Lung (tissue), 12 donors: ENCODE results near the gene CHRNA4. TPM values are rescaled to one million over a fixed set of nuclear protein-coding genes. Genes with fewer than 3 reads are reported as not detected.

Source experiments
- ATAC-seq: fragments of 200-7000 bp; cut with Tn5 transposase; one replicate; pipeline ENCODE4 v1.9.1; 2020; ENCODE audit warnings: moderate number of reproducible peaks; ENCODE audit not compliant: insufficient read depth, low FRiP score
- DNase-seq, 3 donors: peaks; one replicate each; pipeline ENCODE4 v3.0.0-alpha.2; 2013 to 2017
- H3K27ac ChIP-seq, 2 donors: one replicate each; pipeline ENCODE4 v1.5.1; 2013; ENCODE audit warnings: mild to moderate bottlenecking in 2 of 2, moderate library complexity in 2 of 2, control low read depth in 1 of 2, inconsistent platforms in 1 of 2, low read depth in 1 of 2, low read length in 1 of 2
- H3K27me3 ChIP-seq, 3 donors: one replicate each; pipeline ENCODE4 v1.5.1; 2013; ENCODE audit warnings: low read length in 2 of 3; ENCODE audit not compliant: control insufficient read depth in 3 of 3, insufficient read depth in 3 of 3
- H3K36me3 ChIP-seq, 4 donors: one replicate each; pipeline ENCODE4 v1.5.1; 2013; ENCODE audit warnings: low read length in 4 of 4, mild to moderate bottlenecking in 1 of 4, moderate library complexity in 1 of 4; ENCODE audit not compliant: control insufficient read depth in 4 of 4, insufficient read depth in 4 of 4
- H3K4me1 ChIP-seq, 5 donors: one replicate each; pipeline ENCODE4 v1.5.1; 2013; ENCODE audit warnings: low read length in 5 of 5, mild to moderate bottlenecking in 2 of 5, moderate library complexity in 1 of 5; ENCODE audit not compliant: control insufficient read depth in 5 of 5, insufficient read depth in 5 of 5
- H3K4me3 ChIP-seq: one replicate; pipeline ENCODE4 v1.5.1; 2013; ENCODE audit warnings: mild to moderate bottlenecking, control low read depth, moderate library complexity
- H3K9ac ChIP-seq, 2 donors: one replicate each; pipeline ENCODE4 v1.5.1; 2013; ENCODE audit warnings: low read length in 2 of 2, control low read depth in 1 of 2; ENCODE audit not compliant: insufficient read depth in 1 of 2
- H3K9me3 ChIP-seq, 4 donors: one replicate each; pipeline ENCODE4 v1.5.1; 2013; ENCODE audit warnings: low read length in 3 of 4, mild to moderate bottlenecking in 1 of 4, moderate library complexity in 1 of 4; ENCODE audit not compliant: control insufficient read depth in 4 of 4, insufficient read depth in 3 of 4
- CTCF ChIP-seq: IDR thresholded peaks from 2 replicates; pipeline ENCODE4 v1.5.1; 2012; ENCODE audit warnings: mild to moderate bottlenecking; ENCODE audit errors: control extremely low read depth, extremely low read depth
- WGBS, 2 donors: extraction: QIAGEN DNeasy Blood & Tissue Kit; methylation state at CpG; one replicate each; pipeline ENCODE4 v1.1.7; 2013; 5-methylcytosine and 5-hydroxymethylcytosine counted together
- polyA plus RNA-seq, 2 donors: library from polyadenylated mRNA; stranded (reverse); fragments of 200-250 nt; gene quantifications; one replicate each; pipeline ENCODE4 v1.2.1, GENCODE V29; 2013
- total RNA-seq, 2 donors: library from RNA; depleted of rRNA in 1 of 2; stranded (reverse); fragments of >200 nt in 1 of 2; gene quantifications; one replicate each; pipeline ENCODE4 v1.2.1, GENCODE V29; 2014 to 2021
- donor health status: control.
- donor health status: control.
- donor health status: Bipolar disorder and iron deficiency.
- donor health status: healthy.
- donor health status: DM: yes; HTN: yes; CAD: no.

CHRNA4 gene
- total and polyA plus RNA-seq, 4 donors, result 0.01 to 1.1 (median 0.46) TPM

GRCh38 chr20:63396300-63396699 lies 35.2 kb upstream of the CHRNA4 start:
- Histone ChIP-seq H3K27me3 (peaks cover 0 to 10% (median 0%) of the 10 kb centered on the region in 3 donors), H3K27ac (no peak overlapping the region), H3K9ac (no peak overlapping the region), H3K9me3 (peaks cover 0 to 12% (median 0%) of the 10 kb centered on the region in 4 donors), H3K4me1 (peaks cover 0 to 15% (median 0%) of the 10 kb centered on the region in 5 donors), H3K36me3 (no peaks in the 10 kb centered on the region), H3K4me3 (no peak overlapping the region)
- DNase-seq, result no peak
- TF ChIP-seq CTCF, result no peak
- no peak for ATAC-seq
- WGBS, 2 donors, result 87 to 95% methylated on average over 12 of the region's 12 CpGs

- H3K27me3 ChIP-seq, result peaks cover 0 to 10% (median 0%) of the 10 kb centered on the region in 3 donors
- DNase-seq, result no peak
- TF ChIP-seq CTCF, result no peak
- H3K4me1 ChIP-seq, result peaks cover 0 to 15% (median 0%) of the 10 kb centered on the region in 5 donors
- H3K9ac ChIP-seq, result no peak overlapping the region
- no peak overlapping the region for H3K4me3 ChIP-seq
- H3K27ac ChIP-seq, result no peak overlapping the region
- H3K36me3 ChIP-seq, result no peaks in the 10 kb centered on the region
- WGBS, 2 donors, result 76 to 89% methylated on average over 14 of the region's 14 CpGs
- H3K9me3 ChIP-seq, result peaks cover 0 to 12% (median 0%) of the 10 kb centered on the region in 4 donors
- ATAC-seq, result no peak
Observed at GRCh38 chr20:63395723-63396122, 34.6 kb upstream of the CHRNA4 start.

GRCh38 chr20:63394920-63395455 lies 33.8 kb upstream of the CHRNA4 start:
- peaks cover 0 to 10% (median 0%) of the 10 kb centered on the region in 3 donors for H3K27me3 ChIP-seq
- H3K9me3 ChIP-seq, result peaks cover 0 to 12% (median 0%) of the 10 kb centered on the region in 4 donors
- ATAC-seq, result no peak
- H3K9ac ChIP-seq, result no peak overlapping the region
- H3K36me3 ChIP-seq, result no peaks in the 10 kb centered on the region
- H3K4me3 ChIP-seq, result no peak overlapping the region
- 71 to 86% methylated on average over 22 of the region's 22 CpGs for WGBS, 2 donors
- H3K4me1 ChIP-seq, result peaks cover 0 to 15% (median 0%) of the 10 kb centered on the region in 5 donors
- no peak overlapping the region for H3K27ac ChIP-seq
- no peak for TF ChIP-seq CTCF
- no peak for DNase-seq
